SU-DHL-6 (cell line): ENCODE data around the gene GALNT10.

Experiments used
- CTCF ChIP-seq: fragments of 200-600 bp; sonication (generic); IDR thresholded peaks from one replicate; pipeline ENCODE4 v1.5.1; 2017; ENCODE audit warnings: antibody characterized with exemption, mild to moderate bottlenecking, low read length, moderate library complexity; ENCODE audit not compliant: insufficient read depth, poor library complexity, severe bottlenecking
- EZH2phosphoT487 ChIP-seq: fragments of 200-600 bp; sonication (generic), shearing (Covaris generic); conservative IDR thresholded peaks from 2 replicates; pipeline ENCODE4 v1.6.1; 2018; ENCODE audit warnings: mild to moderate bottlenecking, antibody characterized with exemption, low read length, moderate library complexity, mixed read lengths

GRCh38 chr5:154296525-154297159, 106.1 kb downstream of the GALNT10 start:
- TF ChIP-seq CTCF (no peak), EZH2phosphoT487 (no peak)
